Neutrophil (primary cell): Measurements from ENCODE around the gene TEX48.

Experiments used
- H3K27ac ChIP-seq: fragments of 200-600 bp; sonication (generic); 2 replicates; pipeline ENCODE4 v1.5.1; 2016; ENCODE audit warnings: mild to moderate bottlenecking, moderate library complexity
- H3K27me3 ChIP-seq: fragments of 200-600 bp; sonication (generic); 2 replicates; pipeline ENCODE4 v1.6.0; 2016; ENCODE audit warnings: mild to moderate bottlenecking
- H3K36me3 ChIP-seq: fragments of 200-600 bp; sonication (generic); 2 replicates; pipeline ENCODE4 v1.5.1; 2017
- H3K4me1 ChIP-seq, 2 experiments: fragments of 200-600 bp in 1 of 2; sonication (generic) in 1 of 2; 1 replicate in 1 of 2; 2 replicates in 1 of 2; pipeline versions ENCODE4 v1.5.1 to v1.6.1; 2013 to 2016; ENCODE audit warnings: low read depth in 1 of 2, low read length in 1 of 2, mild to moderate bottlenecking in 1 of 2, moderate library complexity in 1 of 2; ENCODE audit not compliant: control insufficient read depth in 1 of 2, insufficient read depth in 1 of 2
- H3K4me3 ChIP-seq, 2 experiments: fragments of 200-600 bp in 1 of 2; sonication (generic) in 1 of 2; 1 replicate in 1 of 2; 2 replicates in 1 of 2; pipeline ENCODE4 v1.5.1; 2013 to 2016; ENCODE audit warnings: low read depth in 1 of 2, low read length in 1 of 2, mild to moderate bottlenecking in 1 of 2, moderate library complexity in 1 of 2
- H3K9me3 ChIP-seq: fragments of 200-600 bp; sonication (generic); 2 replicates; pipeline ENCODE4 v1.5.1; 2016
- TF ChIP-seq, protein P1 (sequence below): fragments of 200-600 bp; sonication (generic); IDR thresholded peaks from 2 replicates; pipeline ENCODE4 v1.5.1; 2016; ENCODE audit warnings: antibody characterized with exemption

The TEX48 gene

DNA sequence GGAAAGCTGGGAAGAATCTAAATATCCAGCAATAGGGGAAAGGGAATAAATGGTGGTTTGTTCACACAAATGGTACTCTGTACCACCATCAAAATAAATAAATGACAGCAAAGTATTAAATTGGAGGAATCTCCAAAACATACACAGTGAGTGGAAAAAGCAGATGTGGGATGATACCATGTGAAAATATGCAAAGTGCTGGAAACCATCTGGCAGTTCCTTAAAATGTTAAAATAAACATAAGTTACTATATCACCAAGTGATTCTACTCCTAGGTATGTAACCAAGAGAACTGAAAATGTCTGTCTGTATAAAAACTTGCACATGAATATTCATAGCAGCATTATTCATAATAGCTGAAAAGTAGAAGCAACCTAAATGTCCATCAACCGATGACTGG is 41.9 kb upstream of the TEX48 start:
- TF ChIP-seq, protein P1, sequence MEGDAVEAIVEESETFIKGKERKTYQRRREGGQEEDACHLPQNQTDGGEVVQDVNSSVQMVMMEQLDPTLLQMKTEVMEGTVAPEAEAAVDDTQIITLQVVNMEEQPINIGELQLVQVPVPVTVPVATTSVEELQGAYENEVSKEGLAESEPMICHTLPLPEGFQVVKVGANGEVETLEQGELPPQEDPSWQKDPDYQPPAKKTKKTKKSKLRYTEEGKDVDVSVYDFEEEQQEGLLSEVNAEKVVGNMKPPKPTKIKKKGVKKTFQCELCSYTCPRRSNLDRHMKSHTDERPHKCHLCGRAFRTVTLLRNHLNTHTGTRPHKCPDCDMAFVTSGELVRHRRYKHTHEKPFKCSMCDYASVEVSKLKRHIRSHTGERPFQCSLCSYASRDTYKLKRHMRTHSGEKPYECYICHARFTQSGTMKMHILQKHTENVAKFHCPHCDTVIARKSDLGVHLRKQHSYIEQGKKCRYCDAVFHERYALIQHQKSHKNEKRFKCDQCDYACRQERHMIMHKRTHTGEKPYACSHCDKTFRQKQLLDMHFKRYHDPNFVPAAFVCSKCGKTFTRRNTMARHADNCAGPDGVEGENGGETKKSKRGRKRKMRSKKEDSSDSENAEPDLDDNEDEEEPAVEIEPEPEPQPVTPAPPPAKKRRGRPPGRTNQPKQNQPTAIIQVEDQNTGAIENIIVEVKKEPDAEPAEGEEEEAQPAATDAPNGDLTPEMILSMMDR = no peak
- no peak overlapping the region for H3K4me3 ChIP-seq
- H3K27ac ChIP-seq = no peak overlapping the region

DNA sequence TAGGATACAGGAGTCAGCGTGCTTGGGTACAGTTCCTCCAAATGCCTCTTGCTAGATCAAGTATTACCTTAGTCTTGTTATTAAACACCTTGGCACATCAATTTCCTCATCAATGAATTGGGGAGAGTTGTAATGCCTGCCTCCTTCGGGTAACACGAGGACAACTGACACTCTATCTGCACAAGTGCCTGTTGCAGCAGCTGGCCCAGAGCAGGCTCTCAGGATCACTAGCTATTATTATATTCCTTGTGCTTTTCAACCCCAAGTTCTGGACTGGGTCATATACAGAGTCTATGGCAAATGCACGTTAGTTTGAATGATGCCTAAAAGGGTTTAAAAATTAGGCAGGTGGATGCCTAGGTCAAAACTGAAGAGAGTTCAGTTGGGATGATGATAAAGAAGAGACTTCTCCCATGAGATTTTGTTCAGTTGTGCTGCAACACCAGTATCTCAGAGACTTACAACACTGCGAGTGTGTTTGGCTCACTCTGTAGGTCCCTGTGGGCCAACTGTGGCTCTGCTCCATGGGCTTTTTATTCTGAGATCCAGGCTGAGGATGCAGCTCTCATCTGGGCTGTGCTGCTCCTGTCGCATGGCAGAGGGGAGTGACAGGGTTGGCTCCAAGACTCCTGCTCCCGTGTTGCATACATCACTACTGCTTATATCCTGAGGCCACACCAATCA is 41.1 kb upstream of the TEX48 start:
- peaks cover 5% of the 10 kb centered on the region for H3K27me3 ChIP-seq
- TF ChIP-seq, protein P1 = no peak
- no peaks in the 10 kb centered on the region for H3K4me1 ChIP-seq
- H3K9me3 ChIP-seq = no peaks in the 10 kb centered on the region
- no peak overlapping the region for H3K4me3 ChIP-seq
- no peak overlapping the region for H3K27ac ChIP-seq
- no peaks in the 10 kb centered on the region for H3K36me3 ChIP-seq

More for the DNA sequence above, 41.9 kb upstream of the TEX48 start:
- Histone ChIP-seq H3K27me3 (peaks cover 5% of the 10 kb centered on the region), H3K9me3 (no peaks in the 10 kb centered on the region), H3K36me3 (no peaks in the 10 kb centered on the region), H3K4me1 (no peaks in the 10 kb centered on the region)

DNA sequence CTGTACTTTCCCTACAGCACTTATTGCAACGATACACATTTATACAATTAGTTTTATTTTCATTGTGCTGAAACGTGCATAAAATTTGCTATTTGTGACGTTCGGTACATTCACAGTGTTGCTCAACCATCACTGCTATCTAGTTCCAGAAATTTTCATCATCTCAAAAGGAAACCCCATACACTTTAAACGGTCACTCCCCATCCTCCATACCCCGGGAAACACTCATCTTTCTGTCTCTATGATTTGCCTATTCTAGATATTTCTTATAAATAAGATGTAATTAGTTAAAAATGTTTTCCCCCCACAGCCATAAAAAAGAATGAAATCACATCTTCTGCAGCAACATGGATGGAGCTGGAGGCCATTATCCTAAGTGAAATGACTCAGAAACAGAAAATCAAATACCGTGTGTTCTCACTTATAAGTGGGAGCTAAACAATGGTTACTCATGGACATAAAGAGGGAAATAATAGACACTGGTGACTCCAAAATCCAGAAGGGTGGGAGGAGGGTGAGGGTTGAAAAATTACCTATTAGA is 40.2 kb upstream of the TEX48 start:
- TF ChIP-seq, protein P1 = no peak
- Histone ChIP-seq H3K9me3 (no peaks in the 10 kb centered on the region), H3K27me3 (peaks cover 5% of the 10 kb centered on the region), H3K36me3 (no peaks in the 10 kb centered on the region), H3K27ac (no peak overlapping the region), H3K4me3 (no peak overlapping the region), H3K4me1 (no peaks in the 10 kb centered on the region)

DNA sequence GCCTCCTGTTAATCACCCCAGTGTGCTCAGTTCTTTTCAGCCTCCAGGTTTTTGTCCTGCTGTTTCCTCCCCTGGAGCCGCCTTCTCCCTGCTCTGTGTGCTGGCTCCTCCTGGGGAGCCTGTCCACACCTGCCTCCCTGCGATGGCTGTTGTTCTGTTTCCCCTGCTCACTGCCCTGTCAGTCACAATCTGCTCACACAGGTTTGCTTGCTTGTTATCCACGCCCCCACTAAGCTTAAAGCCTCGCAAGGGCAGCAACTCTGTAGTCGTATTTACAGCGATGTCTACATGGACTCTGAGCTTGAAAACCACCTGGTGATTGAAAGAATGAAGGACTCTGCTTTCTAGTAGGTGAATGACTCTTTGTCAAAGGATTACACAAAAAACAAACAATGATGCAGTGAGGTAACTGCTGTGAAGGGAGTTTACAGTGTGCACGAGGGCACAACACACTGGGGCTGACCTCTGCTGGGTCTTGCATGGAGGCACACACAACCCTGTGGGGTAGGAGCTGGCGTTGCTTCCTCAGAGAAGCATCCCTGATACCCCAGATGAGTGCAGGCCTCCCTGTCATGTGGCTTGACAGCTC is 39.6 kb upstream of the TEX48 start:
- no peaks in the 10 kb centered on the region for H3K9me3 ChIP-seq
- H3K27ac ChIP-seq = no peak overlapping the region
- no peaks in the 10 kb centered on the region for H3K4me1 ChIP-seq
- H3K27me3 ChIP-seq = peaks cover 5% of the 10 kb centered on the region
- no peaks in the 10 kb centered on the region for H3K36me3 ChIP-seq
- H3K4me3 ChIP-seq = no peak overlapping the region
- TF ChIP-seq, protein P1 = no peak

DNA sequence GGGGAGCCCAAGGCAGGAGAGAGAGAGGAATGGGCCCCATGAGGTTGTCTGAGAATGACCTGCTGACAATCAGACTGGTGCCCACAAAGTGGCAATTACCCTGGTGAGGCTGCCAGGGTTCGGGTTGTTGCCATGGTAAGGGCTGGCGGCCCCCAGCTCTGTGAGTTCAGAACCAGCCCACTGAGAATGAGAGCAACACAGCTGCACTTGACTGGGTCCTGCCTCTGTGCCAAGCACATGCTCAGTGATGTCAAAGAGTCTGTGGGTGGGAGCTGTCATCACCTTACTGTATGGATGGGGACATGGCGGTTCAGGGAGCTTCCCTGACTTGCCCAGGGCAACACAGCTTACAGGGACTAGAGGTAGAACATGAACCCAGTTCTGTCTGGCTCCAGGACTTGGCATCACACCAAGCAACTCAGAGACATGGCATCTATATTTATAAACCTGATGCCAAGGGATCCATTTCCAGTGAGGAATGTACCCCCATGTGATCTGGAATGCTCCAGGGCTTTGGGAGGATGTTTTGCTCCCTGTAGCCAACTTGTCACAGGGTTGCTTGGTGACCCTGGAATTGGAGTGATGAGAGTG is 38.2 kb upstream of the TEX48 start:
- Histone ChIP-seq H3K9me3 (no peaks in the 10 kb centered on the region), H3K4me3 (no peak overlapping the region), H3K36me3 (no peaks in the 10 kb centered on the region), H3K27me3 (peaks cover 5% of the 10 kb centered on the region), H3K27ac (no peak overlapping the region), H3K4me1 (no peaks in the 10 kb centered on the region)
- TF ChIP-seq, protein P1 = no peak
